ENCODE data around the gene GDPGP1. TPM values are rescaled to one million over a fixed set of nuclear protein-coding genes. Genes with fewer than 3 reads are reported as not detected.
"Not testable (repeated sequence)": the region's sequence is repeated elsewhere in the genome, so short reads cannot be mapped to it uniquely, and the experiment has no call there.

GDPGP1 gene
- total RNA-seq, 3 donors from 2014 or later (not counting 1 experiment from before 2014, with no cell fraction given), result 7.8 to 11.1 (median 9.5) TPM

GRCh38 chr15:90257776-90258175 is 23.8 kb downstream of the GDPGP1 start:
- WGBS (ENCODE audit: insufficient coverage), result 94% methylated on average over 7 of the region's 7 CpGs

GRCh38 chr15:90259524-90259923 is 25.5 kb downstream of the GDPGP1 start:
- Histone ChIP-seq H3K4me1 (ENCODE audit: control insufficient read depth, insufficient read depth, low read length) (peaks cover 4% of the 10 kb centered on the region), H3K4me3 (ENCODE audit: low read length) (no peak overlapping the region), H3K9me3 (ENCODE audit: control insufficient read depth, insufficient read depth, low read length) (no peaks in the 10 kb centered on the region), H3K36me3 (ENCODE audit: control insufficient read depth, insufficient read depth, low read length) (no peaks in the 10 kb centered on the region), H3K27me3 (ENCODE audit: control insufficient read depth, insufficient read depth, low read length) (no peaks in the 10 kb centered on the region), H3K27ac (ENCODE audit: low read length) (no peak overlapping the region)
- H3K4me1 Mint-ChIP-seq, result peaks cover 4 to 5% of the 10 kb centered on the region in 2 donors
- no peaks in the 10 kb centered on the region for H3K9me3 Mint-ChIP-seq
- ATAC-seq, result no peak
- H3K27ac Mint-ChIP-seq, result no peak overlapping the region
- H3K36me3 Mint-ChIP-seq, result no peaks in the 10 kb centered on the region
- H3K27me3 Mint-ChIP-seq (ENCODE audit: low read depth in 2 of 2), result no peaks in the 10 kb centered on the region
- H3K4me3 Mint-ChIP-seq, result no peak overlapping the region
- DNase-seq, result no peak
- intact Hi-C loops (cut with micrococcal nuclease), result no loop called here
- no peak for TF ChIP-seq CTCF (IDR thresholded peaks at IDR 0.05)
- WGBS (ENCODE audit: insufficient coverage), result no CpG with 5 or more reads among the region's 5 CpGs

More at GRCh38 chr15:90257776-90258175, 23.8 kb downstream of the GDPGP1 start:
- Mint-ChIP-seq H3K4me3 (no peak overlapping the region), H3K9me3 (no peaks in the 10 kb centered on the region), H3K27ac (no peak overlapping the region), H3K27me3 (ENCODE audit: low read depth in 2 of 2) (no peaks in the 10 kb centered on the region), H3K4me1 (no peaks in the 10 kb centered on the region), H3K36me3 (no peaks in the 10 kb centered on the region)
- Histone ChIP-seq H3K27ac (ENCODE audit: low read length) (no peak overlapping the region), H3K9me3 (ENCODE audit: control insufficient read depth, insufficient read depth, low read length) (no peaks in the 10 kb centered on the region), H3K27me3 (ENCODE audit: control insufficient read depth, insufficient read depth, low read length) (no peaks in the 10 kb centered on the region), H3K36me3 (ENCODE audit: control insufficient read depth, insufficient read depth, low read length) (no peaks in the 10 kb centered on the region), H3K4me1 (ENCODE audit: control insufficient read depth, insufficient read depth, low read length) (no peaks in the 10 kb centered on the region), H3K4me3 (ENCODE audit: low read length) (no peak overlapping the region)
- intact Hi-C loops (cut with micrococcal nuclease), result no loop called here
- ATAC-seq, result no peak
- no peak for DNase-seq
- TF ChIP-seq CTCF (IDR thresholded peaks at IDR 0.05), result no peak

- H3K27ac Mint-ChIP-seq; H3K27me3 Mint-ChIP-seq (ENCODE audit: low read depth in 2 of 2); H3K27me3 ChIP-seq (ENCODE audit: control insufficient read depth, insufficient read depth, low read length); H3K27ac ChIP-seq (ENCODE audit: low read length); H3K4me3 ChIP-seq (ENCODE audit: low read length); DNase-seq; H3K36me3 ChIP-seq (ENCODE audit: control insufficient read depth, insufficient read depth, low read length); H3K4me3 Mint-ChIP-seq; intact Hi-C loops (cut with micrococcal nuclease); H3K36me3 Mint-ChIP-seq; H3K9me3 ChIP-seq (ENCODE audit: control insufficient read depth, insufficient read depth, low read length); H3K9me3 Mint-ChIP-seq; ATAC-seq: not testable (repeated sequence)
- H3K4me1 Mint-ChIP-seq, result peaks cover 16 to 17% of the 10 kb centered on the region in 2 donors
- peaks cover 11% of the 10 kb centered on the region for H3K4me1 ChIP-seq (ENCODE audit: control insufficient read depth, insufficient read depth, low read length)
- 94% methylated on average over 4 of the region's 6 CpGs for WGBS (ENCODE audit: insufficient coverage)
These were observed 26.7 kb downstream of the GDPGP1 start for GRCh38 chr15:90260731-90261130.

GRCh38 chr15:90261811-90262210 is 27.8 kb downstream of the GDPGP1 start:
- Histone ChIP-seq H3K4me3 (ENCODE audit: low read length) (no peak overlapping the region), H3K4me1 (ENCODE audit: control insufficient read depth, insufficient read depth, low read length) (peaks cover 19% of the 10 kb centered on the region), H3K27ac (ENCODE audit: low read length) (no peak overlapping the region), H3K9me3 (ENCODE audit: control insufficient read depth, insufficient read depth, low read length) (no peaks in the 10 kb centered on the region), H3K36me3 (ENCODE audit: control insufficient read depth, insufficient read depth, low read length) (no peaks in the 10 kb centered on the region), H3K27me3 (ENCODE audit: control insufficient read depth, insufficient read depth, low read length) (no peaks in the 10 kb centered on the region)
- H3K27ac Mint-ChIP-seq, result no peak overlapping the region
- 99% methylated on average over 5 of the region's 5 CpGs for WGBS (ENCODE audit: insufficient coverage)
- H3K9me3 Mint-ChIP-seq, result no peaks in the 10 kb centered on the region
- H3K27me3 Mint-ChIP-seq (ENCODE audit: low read depth in 2 of 2), result no peaks in the 10 kb centered on the region
- ATAC-seq (no peak), DNase-seq (no peak)
- H3K4me1 Mint-ChIP-seq, result peaks cover 25 to 28% of the 10 kb centered on the region in 2 donors
- no peaks in the 10 kb centered on the region for H3K36me3 Mint-ChIP-seq
- H3K4me3 Mint-ChIP-seq, result no peak overlapping the region
- intact Hi-C loops (cut with micrococcal nuclease), result no loop called here
- no peak for TF ChIP-seq CTCF (IDR thresholded peaks at IDR 0.05)

Data from natural killer cell (primary cell).